GM12892 (cell line): Measurements from ENCODE around the gene CAB39L.
A peak's percentile ranks its signal among the peaks of the same experiment; 100 is the strongest.

ENCODE experiments used
- DNase-seq: peaks from one replicate; pipeline ENCODE4 v3.0.0; 2011; ENCODE audit not compliant: insufficient read length
- FAIRE-seq: peaks from 2 replicates; lab custom pipeline; 2011; peaks lifted over from hg19 to GRCh38; lab: Jason Lieb, UNC
- POLR2A ChIP-seq: IDR thresholded peaks from 2 replicates; pipeline ENCODE4 v1.6.1; 2011; ENCODE audit warnings: low read depth, low read length, control low read depth
- POLR2AphosphoS5 ChIP-seq: IDR thresholded peaks from 2 replicates; pipeline ENCODE4 v1.6.1; 2011; ENCODE audit warnings: low read depth, low read length, control low read depth
- TAF1 ChIP-seq: IDR thresholded peaks from 2 replicates; pipeline ENCODE4 v1.6.1; 2011; ENCODE audit warnings: low read depth, mild to moderate bottlenecking, control low read depth, low read length, borderline replicate concordance

Gene CAB39L

DNA sequence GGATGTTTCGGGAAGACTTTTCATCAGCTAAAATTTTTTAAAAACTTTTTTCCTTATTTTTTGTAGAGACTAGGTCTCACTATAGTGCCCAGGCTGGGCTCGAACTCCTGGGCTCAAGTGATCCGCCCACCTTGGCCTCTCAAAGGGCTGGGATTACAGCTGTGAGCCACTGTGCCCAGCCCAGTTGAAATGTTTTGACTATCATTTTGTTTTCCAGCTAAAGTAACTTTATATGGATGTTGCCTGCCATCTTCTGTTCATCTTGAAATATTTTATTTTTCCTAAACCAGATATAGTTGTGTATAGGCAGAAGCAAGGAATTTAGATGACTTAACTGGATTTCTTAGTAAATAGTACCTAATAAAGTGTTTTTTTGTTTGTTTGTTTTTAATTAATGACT lies 7.0 kb downstream of the CAB39L start:
- no peak for FAIRE-seq
- no peak for DNase-seq
- TF ChIP-seq POLR2AphosphoS5 (no peak), POLR2A (no peak)

DNA sequence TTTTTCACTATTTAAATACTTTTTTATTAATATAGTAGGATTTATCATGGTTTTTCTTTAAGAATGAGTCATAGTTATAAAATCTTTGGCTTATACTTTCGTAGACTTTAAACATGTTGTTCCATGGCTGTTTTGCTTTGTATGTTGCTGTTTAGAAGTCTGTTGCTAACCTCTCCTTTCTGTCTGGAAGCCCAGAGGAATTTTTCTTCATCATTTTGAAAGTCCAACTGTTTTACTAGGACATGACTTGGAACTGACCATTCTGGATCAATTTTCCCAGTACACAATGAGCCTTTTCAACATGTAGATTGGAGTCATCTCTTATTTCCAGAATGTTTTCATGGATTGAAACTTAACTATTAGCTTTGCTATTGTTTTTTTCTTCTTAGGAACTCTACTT lies 7.9 kb downstream of the CAB39L start:
- FAIRE-seq = no peak
- DNase-seq = no peak
- TF ChIP-seq POLR2AphosphoS5 = no peak
- TF ChIP-seq TAF1 = no peak

DNA sequence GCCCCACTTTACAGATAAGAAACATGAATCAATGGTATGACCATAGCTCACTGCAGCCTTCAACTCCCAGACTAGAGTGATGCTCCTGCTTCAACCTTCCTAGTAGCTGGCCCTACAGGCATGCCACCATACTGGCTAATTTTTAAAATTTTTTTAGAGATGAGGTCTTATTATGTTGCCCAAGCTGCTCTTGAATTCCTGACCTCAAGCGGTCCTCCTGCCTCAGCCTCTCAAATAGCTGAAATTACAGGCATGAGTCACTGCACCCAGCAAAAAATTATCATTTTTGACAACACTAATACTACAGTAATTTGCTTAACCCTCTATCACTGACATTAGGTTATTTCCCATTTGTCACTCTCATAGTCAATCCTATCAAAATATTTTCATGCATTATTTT lies 14.7 kb downstream of the CAB39L start:
- FAIRE-seq (no peak), DNase-seq (no peak)
- TF ChIP-seq TAF1 (no peak), POLR2A (no peak), POLR2AphosphoS5 (no peak)

DNA sequence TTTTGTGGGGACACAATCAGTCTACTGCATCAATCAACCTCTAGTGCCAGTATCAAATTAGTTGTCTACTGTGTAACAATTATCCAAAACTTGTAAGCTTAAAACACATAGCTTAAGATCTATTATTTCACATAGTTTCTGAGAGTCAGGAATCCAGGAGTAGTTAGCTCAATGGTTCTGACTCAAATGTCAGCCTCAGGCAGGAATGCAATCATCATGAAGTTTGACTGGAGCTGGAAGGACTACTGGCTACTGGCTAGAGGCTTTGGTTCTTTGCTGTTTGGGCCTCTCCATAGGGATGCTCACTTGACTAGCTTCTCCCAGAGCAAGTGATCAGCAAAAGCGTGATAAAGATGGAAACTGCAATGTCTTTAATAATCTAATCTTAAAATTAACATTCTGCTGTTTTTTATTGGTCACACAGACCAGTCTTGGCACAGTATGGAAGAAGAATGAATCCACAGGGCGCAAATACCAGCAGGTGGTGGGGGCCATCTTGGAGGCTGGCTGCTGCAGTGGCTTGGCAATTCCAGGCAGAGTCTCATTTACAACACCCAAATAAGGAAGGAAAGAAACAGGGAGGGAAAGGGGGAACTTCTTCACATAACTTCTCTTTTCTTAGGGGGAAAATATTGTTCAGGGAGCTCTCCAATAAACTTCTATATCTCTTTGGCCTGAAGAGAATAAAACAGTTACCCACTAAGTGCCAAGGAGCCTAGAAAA lies 15.7 kb downstream of the CAB39L start:
- DNase-seq (no peak), FAIRE-seq (no peak)
- TF ChIP-seq TAF1 (no peak), POLR2AphosphoS5 (no peak), POLR2A (no peak)

GRCh38 chr13:49424011-49424560 lies 19.8 kb downstream of the CAB39L start:
- no peak for FAIRE-seq
- DNase-seq = no peak
- no peak for TF ChIP-seq TAF1
- no peak for TF ChIP-seq POLR2A
- TF ChIP-seq POLR2AphosphoS5 = no peak

DNA sequence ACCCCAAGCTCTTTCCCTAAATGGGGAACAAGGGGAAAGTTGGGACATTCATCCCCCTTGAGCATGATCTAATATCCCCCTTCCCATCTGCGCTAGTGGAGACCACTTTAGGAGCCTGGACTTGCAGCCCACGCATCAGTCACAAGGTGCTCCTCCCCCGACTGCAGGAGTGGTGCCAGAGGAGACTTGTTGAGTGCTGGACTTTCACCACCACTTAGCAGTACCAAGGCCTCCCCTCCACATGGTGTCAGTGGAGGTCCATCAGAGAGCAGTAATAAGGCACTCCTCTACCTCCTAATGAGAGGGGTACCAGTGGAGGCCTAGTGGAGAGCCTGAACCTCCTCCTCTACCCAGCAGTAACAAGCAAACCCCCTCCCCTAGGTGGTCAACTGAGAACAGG lies 22.5 kb downstream of the CAB39L start:
- TF ChIP-seq POLR2A (no peak), POLR2AphosphoS5 (no peak), TAF1 (no peak)
- FAIRE-seq = peak; percentile 88
- DNase-seq = peak; percentile 6

DNA sequence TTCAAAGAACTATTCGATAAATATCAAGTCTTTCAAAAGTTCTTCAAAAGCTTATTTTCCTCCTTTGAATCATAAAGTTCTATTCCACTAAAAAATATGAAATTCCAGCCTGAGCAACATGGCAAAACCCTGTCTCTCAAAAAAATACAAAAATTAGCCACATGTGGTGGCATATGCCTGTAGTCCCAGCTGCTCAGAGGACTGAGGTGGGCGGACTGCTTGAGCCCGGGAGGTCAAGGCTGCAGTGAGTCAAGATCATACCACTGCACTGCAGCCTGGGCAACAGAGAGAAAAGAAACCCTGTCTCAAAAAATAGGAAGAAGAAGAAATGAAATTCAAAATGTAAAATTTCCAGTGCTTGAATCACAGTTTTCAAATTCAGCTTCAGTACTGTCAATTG lies 24.6 kb downstream of the CAB39L start:
- DNase-seq = no peak
- FAIRE-seq = no peak
- no peak for TF ChIP-seq POLR2AphosphoS5
- no peak for TF ChIP-seq TAF1

GRCh38 chr13:49418206-49418605 lies 25.7 kb downstream of the CAB39L start:
- FAIRE-seq (peak; percentile 60), DNase-seq (no peak)
- TF ChIP-seq POLR2AphosphoS5 = no peak
- TF ChIP-seq POLR2A = no peak
- TF ChIP-seq TAF1 = no peak

- FAIRE-seq (no peak), DNase-seq (no peak)
- TF ChIP-seq POLR2AphosphoS5 = no peak
- no peak for TF ChIP-seq POLR2A
- no peak for TF ChIP-seq TAF1
Observed at GRCh38 chr13:49417161-49417560, 26.7 kb downstream of the CAB39L start.

- no peak for TF ChIP-seq TAF1
- TF ChIP-seq POLR2AphosphoS5 = no peak
- no peak for TF ChIP-seq POLR2A
- DNase-seq = no peak
- FAIRE-seq = no peak
Observed at GRCh38 chr13:49412749-49413148, 31.1 kb downstream of the CAB39L start.

DNA sequence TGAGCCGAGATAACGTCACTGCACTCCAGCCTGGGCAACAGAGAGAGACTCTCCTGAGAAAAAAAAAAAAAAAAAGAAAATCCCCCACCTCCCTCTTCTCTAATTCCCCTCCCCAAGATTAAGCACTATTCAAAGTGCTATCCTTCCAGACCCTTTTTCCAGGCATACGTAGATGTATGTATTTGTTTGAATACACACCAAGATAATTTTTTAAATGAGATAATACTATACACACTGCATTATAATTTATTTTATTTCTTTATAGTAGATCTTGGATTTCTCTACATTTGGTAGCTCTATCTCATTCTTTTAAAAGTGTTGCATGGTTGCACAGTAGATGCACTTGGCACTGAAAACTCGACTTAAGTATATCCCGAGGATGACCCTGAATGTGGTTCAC lies 32.5 kb downstream of the CAB39L start:
- TF ChIP-seq TAF1 = no peak
- no peak for TF ChIP-seq POLR2A
- no peak for TF ChIP-seq POLR2AphosphoS5
- FAIRE-seq (peak; percentile 14), DNase-seq (no peak)

GRCh38 chr13:49410477-49410876 lies 33.4 kb downstream of the CAB39L start:
- TF ChIP-seq POLR2A (no peak), POLR2AphosphoS5 (no peak), TAF1 (no peak)
- FAIRE-seq (no peak), DNase-seq (no peak)
